ENCODE measurements around the gene OTUB1. TPM values are rescaled to one million over a fixed set of nuclear protein-coding genes. Genes with fewer than 3 reads are reported as not detected.
A peak's percentile ranks its signal among the peaks of the same experiment; 100 is the strongest.

Gene OTUB1
- total RNA-seq, 1 donor from 2014 or later, result 126 TPM

DNA sequence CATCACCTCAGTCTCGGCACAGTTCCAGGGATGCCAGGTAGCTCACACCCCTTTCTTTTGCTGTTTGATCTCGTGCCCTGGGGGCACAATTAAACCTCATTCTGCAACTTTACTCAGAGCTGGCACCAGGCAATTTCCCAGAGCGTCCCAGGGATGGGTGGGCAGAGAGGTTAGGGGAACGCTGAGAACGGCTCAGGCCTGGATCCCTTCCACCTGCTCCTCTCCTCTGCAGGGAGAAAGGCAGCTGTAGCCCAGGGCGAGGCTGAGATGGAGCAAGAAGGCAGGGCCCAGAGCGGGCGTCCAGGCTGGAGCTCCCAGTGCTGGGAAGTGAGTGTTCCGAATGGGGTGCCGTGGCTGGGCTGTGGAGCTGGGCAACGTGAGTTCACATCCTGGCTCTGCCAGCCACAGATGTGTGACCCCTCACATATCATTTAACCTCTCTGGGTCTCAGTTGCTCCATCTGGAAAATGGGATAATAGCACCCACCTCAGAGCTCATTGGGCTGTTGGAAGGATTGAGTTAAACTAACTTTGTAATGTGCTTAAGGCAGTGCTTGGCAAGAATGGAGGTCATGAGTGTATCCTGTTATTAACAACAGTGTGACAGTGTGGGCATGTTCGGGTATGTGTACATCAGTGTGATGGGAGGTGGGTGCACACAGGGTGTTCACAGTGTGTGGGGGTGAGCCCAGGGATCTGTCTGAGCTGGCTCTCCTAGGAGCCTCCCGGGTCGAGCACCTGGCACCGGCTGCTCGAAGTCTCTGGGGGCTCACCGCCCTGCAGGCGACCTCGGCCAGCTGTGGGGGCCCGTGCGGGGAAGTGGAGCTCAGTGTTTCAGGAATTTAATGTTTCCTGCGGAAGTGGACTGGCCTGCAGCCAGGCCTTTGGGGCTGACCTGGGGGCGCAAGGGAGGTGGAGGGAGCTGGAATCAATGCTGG lies 15.5 kb downstream of the OTUB1 start:
- H3K27me3 Mint-ChIP-seq (ENCODE audit: unreplicated experiment), result peaks cover 17% of the 10 kb centered on the region
- peaks cover 2% of the 10 kb centered on the region for H3K9me3 Mint-ChIP-seq (ENCODE audit: unreplicated experiment)
- H3K4me3 Mint-ChIP-seq (ENCODE audit: unreplicated experiment), result peak overlapping the region; percentile 40
- no peak overlapping the region for H3K27ac Mint-ChIP-seq (ENCODE audit: unreplicated experiment)
- H3K4me1 Mint-ChIP-seq (ENCODE audit: low read depth, unreplicated experiment), result peaks cover 7% of the 10 kb centered on the region
- peak; percentile 43 for DNase-seq
- no peaks in the 10 kb centered on the region for H3K36me3 Mint-ChIP-seq (ENCODE audit: unreplicated experiment)
- TF ChIP-seq, protein P1, sequence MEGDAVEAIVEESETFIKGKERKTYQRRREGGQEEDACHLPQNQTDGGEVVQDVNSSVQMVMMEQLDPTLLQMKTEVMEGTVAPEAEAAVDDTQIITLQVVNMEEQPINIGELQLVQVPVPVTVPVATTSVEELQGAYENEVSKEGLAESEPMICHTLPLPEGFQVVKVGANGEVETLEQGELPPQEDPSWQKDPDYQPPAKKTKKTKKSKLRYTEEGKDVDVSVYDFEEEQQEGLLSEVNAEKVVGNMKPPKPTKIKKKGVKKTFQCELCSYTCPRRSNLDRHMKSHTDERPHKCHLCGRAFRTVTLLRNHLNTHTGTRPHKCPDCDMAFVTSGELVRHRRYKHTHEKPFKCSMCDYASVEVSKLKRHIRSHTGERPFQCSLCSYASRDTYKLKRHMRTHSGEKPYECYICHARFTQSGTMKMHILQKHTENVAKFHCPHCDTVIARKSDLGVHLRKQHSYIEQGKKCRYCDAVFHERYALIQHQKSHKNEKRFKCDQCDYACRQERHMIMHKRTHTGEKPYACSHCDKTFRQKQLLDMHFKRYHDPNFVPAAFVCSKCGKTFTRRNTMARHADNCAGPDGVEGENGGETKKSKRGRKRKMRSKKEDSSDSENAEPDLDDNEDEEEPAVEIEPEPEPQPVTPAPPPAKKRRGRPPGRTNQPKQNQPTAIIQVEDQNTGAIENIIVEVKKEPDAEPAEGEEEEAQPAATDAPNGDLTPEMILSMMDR (IDR thresholded peaks at IDR 0.05; ENCODE audit: partially characterized antibody, unreplicated experiment), result no peak

DNA sequence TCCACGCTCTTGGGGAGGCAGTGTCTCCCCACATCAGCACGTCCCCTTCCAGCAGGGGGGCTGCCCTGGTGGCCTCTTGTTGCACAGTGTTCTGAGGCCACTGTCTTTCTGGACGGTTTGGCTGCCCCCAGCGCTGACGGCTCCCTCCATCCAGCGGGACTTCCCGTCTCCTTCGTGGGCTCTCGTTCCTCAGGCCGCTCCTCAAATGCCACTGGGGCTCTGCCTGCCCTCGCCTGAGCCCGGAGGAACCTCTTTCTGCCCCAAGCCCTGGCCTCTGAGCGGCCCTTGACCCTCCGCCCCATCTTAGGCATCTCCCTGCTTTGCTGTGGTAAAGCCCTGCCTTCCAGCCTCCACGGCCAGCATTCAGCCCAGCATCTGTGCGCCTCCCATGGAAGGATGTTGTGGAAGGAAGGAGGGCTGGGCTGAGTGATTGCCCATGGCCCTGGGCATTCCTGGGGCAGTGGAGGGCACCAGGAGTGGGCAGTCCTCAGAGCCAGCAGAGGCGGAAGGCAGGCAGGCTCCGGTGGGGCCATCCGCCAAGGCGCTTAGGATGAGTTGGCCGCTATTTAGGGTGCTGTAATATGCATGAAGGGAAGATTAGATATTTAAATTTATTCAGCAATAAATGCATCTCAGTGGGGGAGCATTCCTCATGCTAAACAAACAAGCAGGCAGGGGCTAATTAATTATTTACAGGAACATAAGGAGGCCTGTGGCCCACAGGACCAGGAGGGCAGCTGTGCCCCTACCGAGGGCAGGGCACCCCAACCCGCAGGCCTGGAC lies 17.8 kb downstream of the OTUB1 start:
- H3K4me1 Mint-ChIP-seq (ENCODE audit: low read depth, unreplicated experiment), result peaks cover 10% of the 10 kb centered on the region
- peaks cover 17% of the 10 kb centered on the region for H3K27me3 Mint-ChIP-seq (ENCODE audit: unreplicated experiment)

DNA sequence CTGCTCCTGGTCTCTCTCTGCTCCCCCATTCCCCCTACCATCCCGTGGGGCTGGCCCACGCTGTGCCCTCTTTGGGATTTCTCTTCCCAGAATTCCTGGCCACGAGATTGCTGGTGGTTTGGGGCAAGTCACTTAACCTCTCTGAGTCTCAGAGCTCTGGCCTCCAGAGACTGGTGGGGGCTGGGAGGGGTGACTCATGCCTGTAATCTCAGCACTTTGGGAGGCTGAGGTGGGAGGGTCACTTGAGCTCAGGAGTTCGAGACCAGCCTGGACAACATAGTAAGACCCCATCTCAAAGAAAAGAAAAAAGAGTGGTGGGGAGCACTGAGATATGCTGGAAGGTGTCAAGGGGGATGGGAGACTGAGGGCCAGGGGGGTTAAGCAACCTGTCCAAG lies 18.3 kb downstream of the OTUB1 start:
- DNase-seq, result no peak
- Mint-ChIP-seq H3K27me3 (ENCODE audit: unreplicated experiment) (peaks cover 17% of the 10 kb centered on the region), H3K4me3 (ENCODE audit: unreplicated experiment) (no peak overlapping the region), H3K9me3 (ENCODE audit: unreplicated experiment) (peaks cover 2% of the 10 kb centered on the region), H3K27ac (ENCODE audit: unreplicated experiment) (no peak overlapping the region), H3K4me1 (ENCODE audit: low read depth, unreplicated experiment) (peaks cover 10% of the 10 kb centered on the region), H3K36me3 (ENCODE audit: unreplicated experiment) (no peaks in the 10 kb centered on the region)
- TF ChIP-seq, protein P1 (IDR thresholded peaks at IDR 0.05; ENCODE audit: partially characterized antibody, unreplicated experiment), result no peak

More for the DNA sequence above, 17.8 kb downstream of the OTUB1 start:
- no peak overlapping the region for H3K4me3 Mint-ChIP-seq (ENCODE audit: unreplicated experiment)
- H3K27ac Mint-ChIP-seq (ENCODE audit: unreplicated experiment), result no peak overlapping the region
- TF ChIP-seq, protein P1 (IDR thresholded peaks at IDR 0.05; ENCODE audit: partially characterized antibody, unreplicated experiment), result no peak
- DNase-seq, result peak; percentile 49
- H3K9me3 Mint-ChIP-seq (ENCODE audit: unreplicated experiment), result peaks cover 2% of the 10 kb centered on the region
- no peaks in the 10 kb centered on the region for H3K36me3 Mint-ChIP-seq (ENCODE audit: unreplicated experiment)

DNA sequence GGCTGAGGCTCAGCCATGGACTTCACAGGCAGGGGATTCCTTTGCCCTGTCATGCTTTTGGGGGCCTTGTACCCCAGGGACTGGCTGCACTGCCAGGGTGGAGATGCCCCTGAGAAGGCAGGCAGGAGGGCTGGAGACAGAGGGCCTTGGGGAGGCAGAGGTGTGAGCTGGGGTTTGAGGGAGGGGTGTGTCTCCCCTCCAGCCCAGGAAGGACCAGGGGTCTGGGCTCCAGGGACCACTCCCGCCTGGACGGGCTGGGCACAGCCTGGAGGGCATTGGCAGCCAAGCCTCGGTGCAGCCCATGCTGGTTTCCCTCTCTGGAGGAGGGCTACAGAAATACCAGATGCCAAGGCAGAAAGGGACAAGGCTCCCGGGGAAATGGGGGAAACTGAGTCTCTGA lies 19.5 kb downstream of the OTUB1 start:
- DNase-seq, result no peak
- no peak overlapping the region for H3K27ac Mint-ChIP-seq (ENCODE audit: unreplicated experiment)
- no peaks in the 10 kb centered on the region for H3K36me3 Mint-ChIP-seq (ENCODE audit: unreplicated experiment)
- peaks cover 17% of the 10 kb centered on the region for H3K27me3 Mint-ChIP-seq (ENCODE audit: unreplicated experiment)
- peaks cover 10% of the 10 kb centered on the region for H3K4me1 Mint-ChIP-seq (ENCODE audit: low read depth, unreplicated experiment)
- H3K4me3 Mint-ChIP-seq (ENCODE audit: unreplicated experiment), result no peak overlapping the region
- TF ChIP-seq, protein P1 (IDR thresholded peaks at IDR 0.05; ENCODE audit: partially characterized antibody, unreplicated experiment), result no peak
- peaks cover 2% of the 10 kb centered on the region for H3K9me3 Mint-ChIP-seq (ENCODE audit: unreplicated experiment)
